ENCODE data around the gene CTXND2. TPM values are rescaled to one million over a fixed set of nuclear protein-coding genes. Genes with fewer than 3 reads are reported as not detected.

CTXND2 gene
- total and polyA plus RNA-seq, 2 experiments from 2014 or later: 0.16 TPM; not detected in 1

GRCh38 chr1:150944856-150945255 is 57.9 kb downstream of the CTXND2 start:
- Histone ChIP-seq H3K4me1 (ENCODE audit: insufficient read depth) (no peaks in the 10 kb centered on the region), H3K27me3 (no peaks in the 10 kb centered on the region), H3K36me3 (replicated peaks; ENCODE audit: insufficient read depth, low read depth) (no peaks in the 10 kb centered on the region), H4K20me1 (ENCODE audit: insufficient read depth, poor library complexity, severe bottlenecking) (no peaks in the 10 kb centered on the region), H3K9me2 (replicated peaks; ENCODE audit: insufficient read depth) (no peaks in the 10 kb centered on the region), H3K9me3 (ENCODE audit: low read depth) (no peaks in the 10 kb centered on the region), H3K27ac (no peak overlapping the region), H3K4me3 (no peak overlapping the region), H3K4me2 (no peak overlapping the region), H3K79me2 (no peaks in the 10 kb centered on the region), H2AFZ (no peak overlapping the region)
- no peak for TF ChIP-seq EZH2 (IDR thresholded peaks at IDR 0.05; ENCODE audit: borderline replicate concordance)
- TF ChIP-seq CTCF (IDR thresholded peaks at IDR 0.05; ENCODE audit: poor library complexity): no peak
- TF ChIP-seq EZH2phosphoT487 (IDR thresholded peaks at IDR 0.05; ENCODE audit: low read depth, severe bottlenecking, unreplicated experiment): no peak
- DNase-seq (ENCODE audit: low spot score): no peak
- WGBS (ENCODE audit: low lambda C conversion rate, missing lambda C conversion rate): 88% methylated on average over 5 of the region's 5 CpGs

- Histone ChIP-seq H3K79me2 (no peaks in the 10 kb centered on the region), H3K27ac (no peak overlapping the region), H3K9me3 (ENCODE audit: low read depth) (no peaks in the 10 kb centered on the region), H3K4me3 (no peak overlapping the region), H3K27me3 (no peaks in the 10 kb centered on the region), H3K4me2 (no peak overlapping the region), H2AFZ (no peak overlapping the region), H4K20me1 (ENCODE audit: insufficient read depth, poor library complexity, severe bottlenecking) (no peaks in the 10 kb centered on the region), H3K9me2 (replicated peaks; ENCODE audit: insufficient read depth) (no peaks in the 10 kb centered on the region), H3K36me3 (replicated peaks; ENCODE audit: insufficient read depth, low read depth) (no peaks in the 10 kb centered on the region), H3K4me1 (ENCODE audit: insufficient read depth) (no peaks in the 10 kb centered on the region)
- DNase-seq (ENCODE audit: low spot score): no peak
- TF ChIP-seq EZH2 (IDR thresholded peaks at IDR 0.05; ENCODE audit: borderline replicate concordance) (no peak), EZH2phosphoT487 (IDR thresholded peaks at IDR 0.05; ENCODE audit: low read depth, severe bottlenecking, unreplicated experiment) (no peak), CTCF (IDR thresholded peaks at IDR 0.05; ENCODE audit: poor library complexity) (no peak)
- 90% methylated on average over 3 of the region's 3 CpGs for WGBS (ENCODE audit: low lambda C conversion rate, missing lambda C conversion rate)
These were observed 67.8 kb downstream of the CTXND2 start for GRCh38 chr1:150954708-150955107.

- no peak overlapping the region for H2AFZ ChIP-seq
- H4K20me1 ChIP-seq (ENCODE audit: insufficient read depth, poor library complexity, severe bottlenecking): no peaks in the 10 kb centered on the region
- no peak for TF ChIP-seq EZH2phosphoT487 (IDR thresholded peaks at IDR 0.05; ENCODE audit: low read depth, severe bottlenecking, unreplicated experiment)
- H3K27ac ChIP-seq: no peak overlapping the region
- no peaks in the 10 kb centered on the region for H3K4me1 ChIP-seq (ENCODE audit: insufficient read depth)
- DNase-seq (ENCODE audit: low spot score): no peak
- H3K9me3 ChIP-seq (ENCODE audit: low read depth): no peaks in the 10 kb centered on the region
- H3K4me3 ChIP-seq: no peak overlapping the region
- no peaks in the 10 kb centered on the region for H3K27me3 ChIP-seq
- H3K36me3 ChIP-seq (replicated peaks; ENCODE audit: insufficient read depth, low read depth): no peaks in the 10 kb centered on the region
- no peak overlapping the region for H3K4me2 ChIP-seq
- H3K79me2 ChIP-seq: no peaks in the 10 kb centered on the region
- no peaks in the 10 kb centered on the region for H3K9me2 ChIP-seq (replicated peaks; ENCODE audit: insufficient read depth)
These were observed 68.3 kb downstream of the CTXND2 start for GRCh38 chr1:150955280-150955679.

- Histone ChIP-seq H3K36me3 (replicated peaks; ENCODE audit: insufficient read depth, low read depth) (no peaks in the 10 kb centered on the region), H3K79me2 (no peaks in the 10 kb centered on the region), H3K9me3 (ENCODE audit: low read depth) (no peaks in the 10 kb centered on the region), H2AFZ (no peak overlapping the region), H3K27ac (no peak overlapping the region), H3K4me3 (no peak overlapping the region), H3K4me1 (ENCODE audit: insufficient read depth) (peaks cover 11% of the 10 kb centered on the region), H4K20me1 (ENCODE audit: insufficient read depth, poor library complexity, severe bottlenecking) (no peaks in the 10 kb centered on the region), H3K9me2 (replicated peaks; ENCODE audit: insufficient read depth) (no peaks in the 10 kb centered on the region), H3K4me2 (no peak overlapping the region), H3K27me3 (no peaks in the 10 kb centered on the region)
- no peak for DNase-seq (ENCODE audit: low spot score)
- TF ChIP-seq EZH2phosphoT487 (IDR thresholded peaks at IDR 0.05; ENCODE audit: low read depth, severe bottlenecking, unreplicated experiment): no peak
- no peak for TF ChIP-seq EZH2 (IDR thresholded peaks at IDR 0.05; ENCODE audit: borderline replicate concordance)
- TF ChIP-seq CTCF (IDR thresholded peaks at IDR 0.05; ENCODE audit: poor library complexity): no peak
- 97% methylated on average over 11 of the region's 11 CpGs for whole genome bisulfite sequencing (ENCODE audit: low lambda C conversion rate, missing lambda C conversion rate)
These were observed 70.7 kb downstream of the CTXND2 start for GRCh38 chr1:150957666-150958065.

Measured in hepatocyte (in vitro differentiated cells).